HCT116 (cell line): ENCODE measurements around the gene PSTPIP2. TPM values are rescaled to one million over a fixed set of nuclear protein-coding genes. Genes with fewer than 3 reads are reported as not detected.

Experiments
- ATAC-seq: fragments of 200-7000 bp; cut with Tn5 transposase; 2 replicates; pipeline ENCODE4 v1.9.1; 2020; ENCODE audit warnings: mild to moderate bottlenecking, moderate library complexity
- BruUV-seq: library from RNA; stranded (reverse); fragments of 400-500 nt; replicated peaks from 2 replicates; lab custom pipeline; 2021; lab: Mats Ljungman, UMichigan
- CTCF ChIA-PET: fragments of 300-600 bp; sonication (Branson Sonifier 250); formaldehyde crosslinking; loops from one replicate; lab custom pipeline; 2021; ENCODE audit warnings: antibody characterized with exemption; lab: Charles Lee
- POLR2A ChIA-PET: fragments of 300-600, 350-600 bp; sonication (Branson Sonifier 250); formaldehyde crosslinking; loops from one replicate; lab custom pipeline; 2021; ENCODE audit warnings: antibody characterized with exemption; lab: Charles Lee
- RAD21 ChIA-PET, 2 experiments: fragments of 300-600 bp; sonication (Branson Sonifier 250); formaldehyde crosslinking; loops; one replicate each; lab custom pipeline; 2023; ENCODE audit warnings: low total read pairs in 2 of 2; ENCODE audit not compliant: uncharacterized antibody in 2 of 2, unreplicated experiment in 2 of 2, low non-redundant PET in 1 of 2; lab: Charles Lee
- DNase-seq: peaks from one replicate; pipeline ENCODE4 v3.0.0-alpha.2; 2010; ENCODE audit warnings: low read depth, low spot score
- H2AFZ ChIP-seq: fragments of 200-600 bp; shearing (Covaris generic), sonication (generic); 2 replicates; pipeline ENCODE4 v1.6.1; 2017; ENCODE audit warnings: low read depth, mixed run types, mixed read lengths, antibody characterized with exemption, low read length; ENCODE audit not compliant: poor library complexity, severe bottlenecking
- H3K27ac ChIP-seq: 2 replicates; pipeline ENCODE4 v1.5.1; 2012; ENCODE audit warnings: low read depth, low read length
- H3K27me3 ChIP-seq: fragments of 200-600 bp; sonication (generic); 2 replicates; pipeline ENCODE4 v1.6.1; 2016; ENCODE audit warnings: mixed run types, low read length, mixed read lengths; ENCODE audit not compliant: insufficient read depth
- H3K36me3 ChIP-seq, 2 experiments: fragments of 200-500 bp in 1 of 2; fragments of 200-600 bp in 1 of 2; sonication (Bioruptor generic) in 1 of 2; sonication (generic) in 1 of 2; 2 replicates each; pipeline versions ENCODE4 v1.5.1 to v1.6.1; 2014 to 2016; ENCODE audit warnings: low read length in 2 of 2, inconsistent platforms in 1 of 2, mixed read lengths in 1 of 2, mixed run types in 1 of 2; ENCODE audit not compliant: insufficient read depth in 2 of 2, control insufficient read depth in 1 of 2
- H3K4me1 ChIP-seq, 2 experiments: fragments of 200-600 bp in 1 of 2; sonication (generic) in 1 of 2; 2 replicates each; pipeline versions ENCODE4 v1.5.1 to v1.6.1; 2012 to 2017; ENCODE audit warnings: low read length in 2 of 2, inconsistent platforms in 1 of 2, mild to moderate bottlenecking in 1 of 2, mixed read lengths in 1 of 2, mixed run types in 1 of 2, moderate library complexity in 1 of 2; ENCODE audit not compliant: insufficient read depth in 2 of 2, control insufficient read depth in 1 of 2
- H3K4me2 ChIP-seq: fragments of 200-600 bp; sonication (generic); 2 replicates; pipeline ENCODE4 v1.6.1; 2017; ENCODE audit warnings: mixed run types, low read length, mixed read lengths
- H3K4me3 ChIP-seq, 2 experiments: fragments of 200-600 bp in 1 of 2; sonication (generic) in 1 of 2; replicated peaks in 1 of 2; 2 replicates each; pipeline ENCODE4 v1.5.1; 2011 to 2016; ENCODE audit warnings: low read length in 2 of 2, control low read depth in 1 of 2, low read depth in 1 of 2, mild to moderate bottlenecking in 1 of 2, mixed read lengths in 1 of 2, mixed run types in 1 of 2
- H3K79me2 ChIP-seq: fragments of 200-600 bp; sonication (generic); 2 replicates; pipeline ENCODE4 v1.6.1; 2017; ENCODE audit warnings: mild to moderate bottlenecking, mixed run types, low read length, moderate library complexity, mixed read lengths; ENCODE audit not compliant: insufficient read depth
- H3K9ac ChIP-seq: fragments of 200-600 bp; sonication (generic); 2 replicates; pipeline ENCODE4 v1.6.1; 2016; ENCODE audit warnings: low read length, mixed read lengths
- H3K9me2 ChIP-seq: fragments of 200-600 bp; sonication (generic), shearing (Covaris generic); 2 replicates; pipeline ENCODE4 v1.6.1; 2017; ENCODE audit warnings: mixed run types, mild to moderate bottlenecking, moderate library complexity; ENCODE audit not compliant: insufficient read depth
- H3K9me3 ChIP-seq, 2 experiments: fragments of 200-500 bp in 1 of 2; fragments of 200-600 bp in 1 of 2; sonication (Bioruptor generic) in 1 of 2; sonication (generic) in 1 of 2; 2 replicates each; pipeline ENCODE4 v1.6.1; 2014 to 2017; ENCODE audit warnings: low read length in 2 of 2, mixed read lengths in 2 of 2, inconsistent platforms in 1 of 2, low read depth in 1 of 2, mild to moderate bottlenecking in 1 of 2, mixed run types in 1 of 2, moderate library complexity in 1 of 2; ENCODE audit not compliant: control insufficient read depth in 1 of 2, insufficient read depth in 1 of 2
- H4K20me1 ChIP-seq: fragments of 200-600 bp; sonication (generic), shearing (Covaris generic); 2 replicates; pipeline ENCODE4 v1.6.1; 2017; ENCODE audit warnings: mixed run types, mild to moderate bottlenecking, moderate library complexity; ENCODE audit not compliant: insufficient read depth
- ATF3 ChIP-seq: IDR thresholded peaks from 2 replicates; pipeline ENCODE4 v1.6.1; 2012
- CEBPB ChIP-seq: IDR thresholded peaks from 2 replicates; pipeline ENCODE4 v1.6.1; 2012; ENCODE audit warnings: low read depth
- EGR1 ChIP-seq: IDR thresholded peaks from 2 replicates; pipeline ENCODE4 v1.6.1; 2012; ENCODE audit warnings: low read depth
- ELF1 ChIP-seq: IDR thresholded peaks from 2 replicates; pipeline ENCODE4 v1.6.1; 2012; ENCODE audit warnings: low read depth, borderline replicate concordance
- EZH2 ChIP-seq: fragments of 200-600 bp; sonication (generic); IDR thresholded peaks from 2 replicates; pipeline ENCODE4 v1.6.1; 2017; ENCODE audit warnings: antibody characterized with exemption, mixed run types
- EZH2phosphoT487 ChIP-seq: fragments of 200-600 bp; IDR thresholded peaks from 2 replicates; pipeline ENCODE4 v1.6.1; 2018; ENCODE audit warnings: antibody characterized with exemption, borderline replicate concordance
- FOSL1 ChIP-seq: IDR thresholded peaks from 2 replicates; pipeline ENCODE4 v1.6.1; 2012; ENCODE audit warnings: low read depth
- POLR2A ChIP-seq: IDR thresholded peaks from 2 replicates; pipeline ENCODE4 v1.7.0; 2011; ENCODE audit warnings: borderline replicate concordance; ENCODE audit not compliant: insufficient read depth, insufficient read length; ENCODE audit errors: extremely low read depth
- POLR2AphosphoS5 ChIP-seq: IDR thresholded peaks from 2 replicates; pipeline ENCODE4 v1.6.1; 2011; ENCODE audit warnings: mild to moderate bottlenecking, low read depth, low read length, moderate library complexity
- SIN3A ChIP-seq: IDR thresholded peaks from 2 replicates; pipeline ENCODE4 v1.6.1; 2012; ENCODE audit warnings: low read depth
- SRF ChIP-seq: IDR thresholded peaks from 2 replicates; pipeline ENCODE4 v1.6.1; 2012; ENCODE audit warnings: low read depth
- TCF7L2 ChIP-seq: IDR thresholded peaks from 2 replicates; pipeline ENCODE4 v1.7.0; 2011; ENCODE audit warnings: borderline replicate concordance, inconsistent platforms; ENCODE audit not compliant: insufficient read depth, insufficient read length; ENCODE audit errors: extremely low read depth
- YY1 ChIP-seq: IDR thresholded peaks from 2 replicates; pipeline ENCODE4 v1.6.1; 2011; ENCODE audit warnings: low read length, low read depth, moderate library complexity, mild to moderate bottlenecking; ENCODE audit not compliant: insufficient replicate concordance; ENCODE audit errors: extremely low read depth
- ZBTB33 ChIP-seq: IDR thresholded peaks from 2 replicates; pipeline ENCODE4 v1.6.1; 2011; ENCODE audit warnings: mild to moderate bottlenecking, low read length, moderate library complexity; ENCODE audit not compliant: insufficient replicate concordance; ENCODE audit errors: extremely low read depth
- ZNF274 ChIP-seq: fragments of 200-500 bp; sonication (Bioruptor generic); IDR thresholded peaks from 2 replicates; pipeline ENCODE4 v1.6.1; 2014; ENCODE audit warnings: mild to moderate bottlenecking, low read depth, low read length, inconsistent platforms
- intact Hi-C: fragments of 100-400 bp; cut with micrococcal nuclease; formaldehyde crosslinking; loops from 2 replicates; pipeline ENCODE4 v1.10.0; 2022
- total RNA-seq: library from RNA; stranded (reverse); gene quantifications from one replicate; pipeline ENCODE4 v1.2.1, GENCODE V29; 2021; ENCODE audit not compliant: unreplicated experiment

The PSTPIP2 gene
- total RNA-seq, 1 experiment from 2014 or later: 20.0 TPM

GRCh38 chr18:45935591-45936335, 136.3 kb downstream of the PSTPIP2 start:
- no peaks in the 10 kb centered on the region for H3K9me2 ChIP-seq
- peak overlapping the region; percentile 56 for H3K4me2 ChIP-seq
- DNase-seq (no peak), ATAC-seq (peak; percentile 69)
- intact Hi-C loops: no loop called here
- no TSS peak for BruUV-seq
- no peak overlapping the region for H2AFZ ChIP-seq
- H3K9me3 ChIP-seq: no peaks in the 10 kb centered on the region
- H3K9ac ChIP-seq: no peak overlapping the region
- no peaks in the 10 kb centered on the region for H3K79me2 ChIP-seq
- no peak for TF ChIP-seq POLR2AphosphoS5
- no peak for TF ChIP-seq SRF
- TF ChIP-seq FOSL1: no peak
- TF ChIP-seq ATF3: no peak
- TF ChIP-seq EGR1: no peak
- no peak for TF ChIP-seq YY1
- no peak for TF ChIP-seq SIN3A
- no peak for TF ChIP-seq CEBPB
- no peak for TF ChIP-seq POLR2A
- no peak for TF ChIP-seq EZH2
- TF ChIP-seq EZH2phosphoT487: no peak
- no peak for TF ChIP-seq ZNF274
- no peak for TF ChIP-seq ELF1
- no peak for TF ChIP-seq TCF7L2
- TF ChIP-seq ZBTB33: no peak
- H4K20me1 ChIP-seq: no peaks in the 10 kb centered on the region
- POLR2A ChIA-PET: no interaction called here
- RAD21 ChIA-PET: no interaction called here
- peaks cover 0 to 8% of the 10 kb centered on the region in 2 experiments; a peak in 1 of 4 replicates for H3K36me3 ChIP-seq
- no peak overlapping the region for H3K27ac ChIP-seq
- H3K4me3 ChIP-seq: no peak overlapping the region
- H3K4me1 ChIP-seq: peaks cover 0 to 10% of the 10 kb centered on the region in 2 experiments; a peak in 2 of 4 replicates
- no peaks in the 10 kb centered on the region for H3K27me3 ChIP-seq
- CTCF ChIA-PET: no interaction called here

Other genes starting within 250 kb of the PSTPIP2 start
- not detected for gene SIGLEC15, start 246.6 kb downstream of the PSTPIP2 start, total RNA-seq
- 12.9 TPM for gene EPG5, start 104.9 kb downstream of the PSTPIP2 start, total RNA-seq
- gene ATP5F1A, start 26.0 kb upstream of the PSTPIP2 start, total RNA-seq: 563 TPM
- gene HAUS1, start 32.1 kb upstream of the PSTPIP2 start, total RNA-seq: 46.2 TPM